Kidney glomerular epithelial cell (primary cell): ENCODE results near the gene KLHL36.
"Not testable (repeated sequence)": the region's sequence is repeated elsewhere in the genome, so short reads cannot be mapped to it uniquely, and the experiment has no call there.

Experiments used
- DNase-seq: peaks from one replicate; lab custom pipeline; 2025; lab: John Stamatoyannopoulos, UW

The KLHL36 gene

GRCh38 chr16:84673203-84673535, 24.9 kb downstream of the KLHL36 start:
- DNase-seq = no peak

GRCh38 chr16:84673561-84673960, 25.2 kb downstream of the KLHL36 start:
- no peak for DNase-seq

DNA sequence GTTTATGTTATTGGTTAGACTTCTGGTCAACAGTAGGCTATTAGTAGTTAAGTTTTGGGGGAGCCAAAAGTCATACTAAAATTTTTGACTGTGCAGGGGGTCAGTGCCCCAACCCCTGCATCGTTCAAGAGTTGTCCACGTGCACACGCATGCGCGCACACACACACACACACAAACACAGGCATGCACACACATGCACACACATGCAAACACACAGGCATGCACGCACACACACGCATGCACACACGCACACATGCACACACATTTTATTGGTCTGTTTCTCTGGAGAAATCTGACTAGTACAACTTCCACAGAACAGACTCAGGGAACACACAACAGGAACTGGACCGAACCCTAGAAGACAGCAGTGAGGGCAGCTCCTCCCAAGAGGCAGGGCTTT, 27.1 kb downstream of the KLHL36 start:
- no peak for DNase-seq

DNA sequence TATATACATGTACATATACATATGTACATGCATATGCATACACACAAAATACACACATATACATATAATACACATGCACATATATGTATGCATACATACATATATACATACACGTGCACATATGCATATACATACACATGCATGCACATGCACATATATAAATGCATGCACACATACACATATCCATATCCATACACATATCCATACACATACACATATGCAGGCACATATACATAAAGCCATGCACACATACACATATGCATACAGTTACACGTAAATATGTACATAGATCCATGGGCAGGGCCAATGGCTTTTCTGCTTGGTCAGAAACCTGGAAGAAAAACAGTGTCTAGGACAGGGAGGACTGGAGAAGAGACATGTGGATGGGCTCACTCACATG, 27.6 kb downstream of the KLHL36 start:
- no peak for DNase-seq

DNA sequence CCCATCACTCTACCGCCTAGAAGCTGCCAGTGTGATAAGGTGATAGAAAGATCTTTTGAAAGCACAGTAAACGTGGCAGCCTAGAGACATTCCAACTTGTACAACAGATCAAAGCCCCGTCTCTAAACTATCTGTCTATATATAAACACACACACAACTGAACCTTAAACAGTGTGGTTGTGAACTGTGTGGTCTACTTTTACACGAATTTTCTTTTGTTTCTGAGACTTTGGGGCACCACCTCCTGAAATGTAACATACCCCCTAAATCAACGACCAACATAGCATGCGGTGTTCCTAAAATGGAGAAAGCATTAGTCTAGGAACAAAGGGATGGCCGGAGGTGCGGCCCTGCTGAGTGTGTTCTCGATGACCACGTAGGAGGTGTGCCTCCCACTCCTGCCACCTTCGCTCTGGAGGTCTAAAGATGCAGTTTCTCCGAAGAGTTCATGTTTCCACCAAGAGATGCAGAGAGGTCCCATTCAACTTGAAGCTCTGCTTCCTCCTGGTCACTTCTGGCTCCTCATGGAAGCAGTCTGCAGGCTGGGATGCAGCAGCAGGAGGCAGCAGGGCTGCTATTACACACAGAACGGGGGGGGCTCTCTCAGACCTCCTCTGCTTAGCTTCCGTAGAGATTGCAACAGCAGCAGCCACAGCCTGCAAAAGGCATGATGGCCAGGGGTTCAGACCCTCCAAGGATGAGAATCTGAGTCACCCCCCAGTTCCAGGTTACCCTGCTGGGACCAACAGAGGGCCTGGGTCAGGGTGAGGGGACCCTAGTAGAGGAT, 28.9 kb downstream of the KLHL36 start:
- no peak for DNase-seq

GRCh38 chr16:84677849-84678248, 29.5 kb downstream of the KLHL36 start:
- DNase-seq = no peak

- no peak for DNase-seq
Measured at GRCh38 chr16:84678541-84678940, 30.2 kb downstream of the KLHL36 start.

DNA sequence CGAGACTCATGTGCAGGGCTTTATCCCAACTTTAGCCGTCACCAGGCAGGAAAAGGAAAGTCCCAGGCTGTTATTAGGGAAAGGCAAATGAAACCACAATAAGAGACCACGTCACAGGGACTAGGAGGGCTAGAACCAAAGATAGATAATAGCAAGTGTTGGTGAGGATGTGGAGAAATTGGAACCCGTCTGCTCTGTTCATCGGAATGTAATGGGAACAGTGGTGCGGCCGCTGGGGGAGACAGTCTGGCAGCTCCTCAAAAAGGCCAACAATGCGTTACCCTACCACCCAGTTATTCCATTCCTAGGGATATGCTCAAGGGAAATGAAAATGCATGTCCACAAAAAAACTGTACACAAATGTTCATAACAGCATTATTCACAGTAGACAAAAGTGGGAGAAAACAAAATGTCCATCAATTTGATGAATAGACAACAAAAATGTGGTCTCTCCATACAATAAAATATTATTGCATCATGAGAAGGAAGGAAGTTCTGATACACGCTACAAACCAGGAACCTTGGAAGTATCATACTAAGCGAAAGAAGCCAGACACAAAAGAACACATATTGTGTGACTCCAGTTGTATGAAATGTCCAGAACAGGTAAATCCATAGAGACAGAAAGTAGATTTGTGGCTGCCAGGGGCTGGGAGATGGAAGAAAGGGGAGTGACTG, 32.0 kb downstream of the KLHL36 start:
- no peak for DNase-seq

GRCh38 chr16:84680843-84681629, 32.7 kb downstream of the KLHL36 start:
- DNase-seq = no peak

- DNase-seq = no peak
Measured at GRCh38 chr16:84683691-84684591, 35.6 kb downstream of the KLHL36 start.

GRCh38 chr16:84684592-84684965, 36.3 kb downstream of the KLHL36 start:
- DNase-seq = no peak

GRCh38 chr16:84685210-84685609, 36.9 kb downstream of the KLHL36 start:
- DNase-seq = no peak

- DNase-seq = no peak
Measured at GRCh38 chr16:84686707-84687298, 38.5 kb downstream of the KLHL36 start.

GRCh38 chr16:84687715-84688114, 39.4 kb downstream of the KLHL36 start:
- peak; percentile 92 for DNase-seq

DNA sequence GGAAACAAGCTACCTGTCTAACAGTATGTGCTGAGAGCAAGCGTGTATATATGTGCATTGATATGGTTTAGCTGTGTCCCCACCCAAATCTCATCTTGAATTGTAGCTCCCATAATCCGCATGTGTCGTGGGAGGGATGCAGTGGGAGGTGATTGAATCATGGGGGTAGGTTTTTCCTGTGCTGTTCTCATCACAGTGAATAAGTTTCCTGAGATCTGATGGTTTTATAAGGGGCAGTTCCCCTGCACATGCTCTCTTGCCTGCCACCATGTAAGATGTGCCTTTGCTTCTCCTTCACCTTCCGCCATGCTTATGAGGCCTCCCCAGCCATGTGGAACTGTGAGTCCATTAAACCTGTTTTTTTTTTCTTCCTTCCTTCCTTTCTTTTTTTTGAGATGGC, 39.9 kb downstream of the KLHL36 start:
- not testable (repeated sequence) for DNase-seq

- DNase-seq = peak; percentile 53
Measured at GRCh38 chr16:84689111-84689510, 40.8 kb downstream of the KLHL36 start.

- no peak for DNase-seq
Measured at GRCh38 chr16:84690088-84690819, 41.9 kb downstream of the KLHL36 start.

DNA sequence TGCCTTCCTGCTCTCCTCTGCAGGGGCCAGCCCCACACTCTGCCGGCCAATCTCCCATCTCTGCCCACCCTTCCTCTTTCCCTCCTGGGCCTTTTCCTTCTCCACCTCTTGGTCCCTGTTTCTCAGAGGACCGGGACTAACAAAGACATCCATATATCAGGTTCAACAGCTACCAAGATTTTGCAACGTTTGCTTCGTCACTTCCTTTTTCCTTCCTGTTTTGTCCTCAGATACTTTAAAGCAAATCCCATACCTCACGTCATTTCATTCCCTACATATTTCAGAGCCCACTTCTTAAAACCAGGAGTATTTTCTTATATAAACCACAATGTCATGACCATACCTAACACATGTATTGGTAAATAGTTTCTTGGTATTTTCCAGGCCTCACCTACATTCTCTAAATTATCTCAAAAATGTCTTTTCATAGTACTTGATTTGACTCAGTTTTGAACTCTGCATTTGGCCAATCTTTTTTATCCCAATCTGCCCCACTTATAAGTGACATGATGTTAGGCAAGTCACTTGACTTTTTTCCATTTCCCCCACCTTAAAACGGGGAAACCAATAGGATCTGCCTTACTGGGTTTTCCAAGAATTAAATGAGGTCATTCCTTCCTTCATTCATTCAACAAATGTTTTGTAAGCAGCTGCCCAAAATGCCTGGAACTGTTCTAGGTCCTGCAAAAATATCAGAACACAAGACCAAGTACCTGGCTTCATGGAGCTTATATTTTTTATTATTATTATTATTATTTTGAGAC, 44.3 kb downstream of the KLHL36 start:
- no peak for DNase-seq

DNA sequence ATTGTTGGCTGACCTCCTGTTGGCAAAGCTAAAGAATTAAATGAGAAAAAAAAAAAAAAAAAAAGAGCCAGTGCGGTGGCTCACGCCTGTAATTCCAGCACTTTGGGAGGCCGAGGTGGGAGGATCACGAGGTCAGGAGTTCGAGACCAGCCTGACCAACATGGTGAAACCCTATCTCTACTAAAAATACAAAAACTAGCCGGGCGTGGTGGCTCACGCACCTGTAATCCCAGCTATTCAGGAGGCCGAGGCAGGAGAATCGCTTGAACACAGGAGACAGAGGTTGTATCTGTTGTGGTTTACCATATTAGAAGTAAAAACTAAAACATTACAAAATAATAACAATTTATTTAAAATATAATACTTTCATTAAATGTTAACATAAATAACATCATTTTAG, 45.6 kb downstream of the KLHL36 start:
- DNase-seq = not testable (repeated sequence)

DNA sequence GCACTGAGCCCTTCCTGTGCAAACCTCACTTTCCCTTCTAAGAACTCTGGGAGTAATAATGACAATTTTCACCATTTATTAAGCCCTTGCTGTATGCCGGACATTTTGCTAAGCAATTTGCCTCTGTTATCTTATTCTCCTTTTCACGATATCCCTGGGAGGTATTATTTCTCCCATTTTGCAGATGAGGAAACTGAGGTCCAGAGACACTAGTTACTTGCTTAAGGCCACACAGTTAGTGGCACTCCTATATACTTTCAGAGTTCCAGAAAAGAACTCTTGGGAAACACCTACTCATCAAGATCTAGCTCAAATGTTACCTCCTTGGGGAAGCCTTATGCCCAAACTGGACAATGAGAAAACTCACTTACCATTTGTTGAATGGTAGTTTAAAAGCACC, 46.7 kb downstream of the KLHL36 start:
- no peak for DNase-seq
